A549 (cell line): Measurements from ENCODE around the gene NXPE3. TPM values are rescaled to one million over a fixed set of nuclear protein-coding genes. Genes with fewer than 3 reads are reported as not detected.

Experiments used
- ATAC-seq, 2 experiments: fragments of 200-7000 bp in 1 of 2; fragments of >200 bp in 1 of 2; cut with Nextera tagmentation in 1 of 2; cut with Tn5 transposase in 1 of 2; 3 replicates each; pipeline versions ENCODE4 v1.8.0 to v1.9.1; 2018 to 2020; ENCODE audit warnings: mild to moderate bottlenecking in 1 of 2, moderate library complexity in 1 of 2
- CTCF ChIA-PET: fragments of 300-600 bp; sonication (Branson Sonifier 250); formaldehyde crosslinking; extraction: SDS; loops from one replicate; lab custom pipeline; 2021; ENCODE audit warnings: antibody characterized with exemption, inconsistent platforms; lab: Yijun Ruan, JAX
- POLR2A ChIA-PET: fragments of 350-600 bp; formaldehyde crosslinking; extraction: SDS; loops from one replicate; lab custom pipeline; 2021; ENCODE audit warnings: antibody characterized with exemption, inconsistent platforms; lab: Yijun Ruan, JAX
- DNase-seq, 2 experiments: peaks; one replicate each; pipeline versions ENCODE4 v3.0.0 to v3.0.0-alpha.2; 2011 to 2016; ENCODE audit warnings: low read depth in 1 of 2, low spot score in 1 of 2
- FAIRE-seq: peaks from 2 replicates; lab custom pipeline; 2011; peaks lifted over from hg19 to GRCh38; lab: Jason Lieb, UNC
- H3K27ac ChIP-seq, 2 experiments: fragments of >200 bp; sonication (Bioruptor Twin); formaldehyde crosslinking; 3 replicates each; pipeline ENCODE4 v1.5.1; 2016 to 2017
- H3K4me1 ChIP-seq: fragments of >200 bp; sonication (Bioruptor Twin); formaldehyde crosslinking; 3 replicates; pipeline ENCODE4 v1.6.1; 2016
- H3K4me2 ChIP-seq: fragments of >200 bp; sonication (Bioruptor Twin); formaldehyde crosslinking; 3 replicates; pipeline ENCODE4 v1.6.1; 2016
- H3K4me3 ChIP-seq: fragments of >200 bp; sonication (Bioruptor Twin); formaldehyde crosslinking; 3 replicates; pipeline ENCODE4 v1.5.1; 2016
- H3K9me3 ChIP-seq: fragments of >200 bp; sonication (Bioruptor Twin); formaldehyde crosslinking; 3 replicates; pipeline ENCODE4 v1.6.1; 2016
- BCL3 ChIP-seq: fragments of >200 bp; sonication (Bioruptor Twin); formaldehyde crosslinking; IDR thresholded peaks from 3 replicates; pipeline ENCODE4 v1.6.1; 2016
- CBX2 ChIP-seq: fragments of 200-600 bp; sonication (generic); IDR thresholded peaks from 2 replicates; pipeline ENCODE4 v1.6.1; 2016; ENCODE audit warnings: low read depth, mild to moderate bottlenecking, borderline replicate concordance
- CHD4 ChIP-seq: fragments of 200-600 bp; sonication (generic); IDR thresholded peaks from 2 replicates; pipeline ENCODE4 v1.6.1; 2016; ENCODE audit warnings: antibody characterized with exemption, mild to moderate bottlenecking, borderline replicate concordance
- FOSB ChIP-seq: fragments of 250-450 bp; sonication (Bioruptor Pico); IDR thresholded peaks from 2 replicates; pipeline ENCODE4 v1.5.0; 2020; ENCODE audit warnings: mild to moderate bottlenecking, moderate library complexity
- FOSL2 ChIP-seq, 2 experiments: fragments of 450-650 bp in 1 of 2; fragments of >200 bp in 1 of 2; sonication (Bioruptor Twin) in 1 of 2; formaldehyde crosslinking; IDR thresholded peaks; 2 replicates each; pipeline versions ENCODE4 v1.5.0 to v1.6.1; 2016 to 2020; ENCODE audit warnings: mild to moderate bottlenecking in 1 of 2, moderate library complexity in 1 of 2
- HDAC2 ChIP-seq: fragments of 200-600 bp; sonication (generic); IDR thresholded peaks from 2 replicates; pipeline ENCODE4 v1.6.1; 2016
- HEYL ChIP-seq: fragments of 250-450 bp; sonication (Bioruptor Pico); IDR thresholded peaks from 2 replicates; pipeline ENCODE4 v1.8.0; 2021; ENCODE audit warnings: mild to moderate bottlenecking, moderate library complexity
- HMGXB4 ChIP-seq: fragments of 250-450 bp; sonication (Bioruptor Pico); IDR thresholded peaks from 2 replicates; pipeline ENCODE4 v1.5.0; 2021; ENCODE audit warnings: mild to moderate bottlenecking, moderate library complexity, borderline replicate concordance
- HOXB13 ChIP-seq: fragments of 250-450 bp; sonication (Bioruptor Pico); IDR thresholded peaks from 2 replicates; pipeline ENCODE4 v1.5.0; 2020; ENCODE audit warnings: low read depth, mild to moderate bottlenecking, moderate library complexity
- JUNB ChIP-seq: fragments of >200 bp; sonication (Bioruptor Twin); formaldehyde crosslinking; IDR thresholded peaks from 2 replicates; pipeline ENCODE4 v1.6.1; 2016
- MYC ChIP-seq: IDR thresholded peaks from 2 replicates; pipeline ENCODE4 v1.6.1; 2012; ENCODE audit warnings: mild to moderate bottlenecking, inconsistent platforms, low read length, improper control_type of control experiment, borderline replicate concordance
- NR3C1 ChIP-seq: fragments of >200 bp; sonication (Bioruptor Twin); formaldehyde crosslinking; IDR thresholded peaks from 3 replicates; pipeline ENCODE4 v1.6.1; 2017
- PHF8 ChIP-seq: fragments of 200-600 bp; sonication (generic); IDR thresholded peaks from 2 replicates; pipeline ENCODE4 v1.6.1; 2016; ENCODE audit warnings: low read depth, mild to moderate bottlenecking, antibody characterized with exemption, moderate library complexity, borderline replicate concordance
- POLR2AphosphoS2 ChIP-seq: conservative IDR thresholded peaks from 2 replicates; pipeline ENCODE4 v1.6.1; 2012; ENCODE audit warnings: low read length, improper control_type of control experiment, inconsistent platforms
- REST ChIP-seq: fragments of 200-600 bp; sonication (generic); IDR thresholded peaks from 2 replicates; pipeline ENCODE4 v1.6.1; 2016; ENCODE audit warnings: antibody characterized with exemption, mild to moderate bottlenecking, moderate library complexity
- SMC3 ChIP-seq: fragments of >200 bp; sonication (Bioruptor Twin); formaldehyde crosslinking; IDR thresholded peaks from 3 replicates; pipeline ENCODE4 v1.6.1; 2018; ENCODE audit warnings: inconsistent platforms
- USF2 ChIP-seq: fragments of 450-650 bp; IDR thresholded peaks from 2 replicates; pipeline ENCODE4 v1.6.1; 2014; ENCODE audit warnings: antibody characterized with exemption
- WGBS: methylation state at CpG from one replicate; pipeline ENCODE4 v1.1.6; 2017; ENCODE audit errors: missing lambda C conversion rate; 5-methylcytosine and 5-hydroxymethylcytosine counted together
- polyA plus RNA-seq, 4 experiments: library from polyadenylated mRNA; depleted of rRNA in 3 of 4; stranded (reverse); fragments of >200 nt; fragmentation: RNase III in 1 of 4; extraction: RNeasy Plus Mini Kit Qiagen cat#74134 plus additional on column Dnase treatment in 1 of 4; gene quantifications; 2 replicates in 3 of 4; 3 replicates in 1 of 4; pipeline ENCODE4 v1.2.3, GENCODE V29; 2011 to 2017

NXPE3 gene
- polyA plus RNA-seq, 2 of the 4 experiments (the other 2 are of a cell fraction): 48.6 to 49.5 TPM

GRCh38 chr3:101846709-101847108, 67.7 kb downstream of the NXPE3 start (continued):
- TF ChIP-seq MYC (no peak), POLR2AphosphoS2 (no peak), SMC3 (no peak), HMGXB4 (CRISPR knock-in tag) (no peak), FOSB (CRISPR knock-in tag) (no peak), CHD4 (no peak), FOSL2 (IDR thresholded peaks at IDR 0.05) (no peak), FOSL2 (CRISPR knock-in tag; IDR thresholded peaks at IDR 0.05) (no peak)

- peaks cover 33% of the 10 kb centered on the region for H3K4me1 ChIP-seq
- H3K27ac ChIP-seq: peak overlapping the region in 1 of 2 experiments; percentile 98; a peak in 1 of 6 replicates
- POLR2A ChIA-PET: interaction anchor here (1.3 kb wide), 1 partner anchor 9 kb away, joined by 3 read pairs; no protein-coding TSS in a partner anchor
- no peak overlapping the region for H3K4me3 ChIP-seq
- H3K4me2 ChIP-seq: peak overlapping the region; percentile 86; the same call in 1 of the 3 replicates
- no peaks in the 10 kb centered on the region for H3K9me3 ChIP-seq
- TF ChIP-seq CHD4: no peak
- TF ChIP-seq HEYL (CRISPR knock-in tag): no peak
- no peak for TF ChIP-seq HDAC2
- no peak for TF ChIP-seq JUNB
- TF ChIP-seq BCL3: no peak
- no peak for TF ChIP-seq PHF8
- TF ChIP-seq USF2: no peak
- TF ChIP-seq NR3C1: no peak
- no peak for TF ChIP-seq REST
- no peak for TF ChIP-seq CBX2
- TF ChIP-seq HOXB13 (CRISPR knock-in tag): no peak
- TF ChIP-seq, all 56 proteins: peak for 0
- CTCF ChIA-PET: interaction anchor here (1.0 to 3.0 kb wide), 3 partner anchors 346 to 381 kb away, joined by 3 to 11 read pairs (median 3); no protein-coding TSS in a partner anchor
- FAIRE-seq: no peak
- 99% methylated on average over 3 of the region's 3 CpGs for WGBS
- DNase-seq: no peak
- no peak for ATAC-seq
Observed at GRCh38 chr3:101847328-101847727, 68.3 kb downstream of the NXPE3 start.
